GM19193 (cell line): ENCODE results near the gene UACA.

ENCODE experiments used
- POLR2A ChIP-seq: IDR thresholded peaks from 4 replicates; pipeline ENCODE4 v1.6.1; 2011; ENCODE audit not compliant: insufficient read depth, insufficient read length; ENCODE audit errors: extremely low read depth

Gene UACA, protein sequence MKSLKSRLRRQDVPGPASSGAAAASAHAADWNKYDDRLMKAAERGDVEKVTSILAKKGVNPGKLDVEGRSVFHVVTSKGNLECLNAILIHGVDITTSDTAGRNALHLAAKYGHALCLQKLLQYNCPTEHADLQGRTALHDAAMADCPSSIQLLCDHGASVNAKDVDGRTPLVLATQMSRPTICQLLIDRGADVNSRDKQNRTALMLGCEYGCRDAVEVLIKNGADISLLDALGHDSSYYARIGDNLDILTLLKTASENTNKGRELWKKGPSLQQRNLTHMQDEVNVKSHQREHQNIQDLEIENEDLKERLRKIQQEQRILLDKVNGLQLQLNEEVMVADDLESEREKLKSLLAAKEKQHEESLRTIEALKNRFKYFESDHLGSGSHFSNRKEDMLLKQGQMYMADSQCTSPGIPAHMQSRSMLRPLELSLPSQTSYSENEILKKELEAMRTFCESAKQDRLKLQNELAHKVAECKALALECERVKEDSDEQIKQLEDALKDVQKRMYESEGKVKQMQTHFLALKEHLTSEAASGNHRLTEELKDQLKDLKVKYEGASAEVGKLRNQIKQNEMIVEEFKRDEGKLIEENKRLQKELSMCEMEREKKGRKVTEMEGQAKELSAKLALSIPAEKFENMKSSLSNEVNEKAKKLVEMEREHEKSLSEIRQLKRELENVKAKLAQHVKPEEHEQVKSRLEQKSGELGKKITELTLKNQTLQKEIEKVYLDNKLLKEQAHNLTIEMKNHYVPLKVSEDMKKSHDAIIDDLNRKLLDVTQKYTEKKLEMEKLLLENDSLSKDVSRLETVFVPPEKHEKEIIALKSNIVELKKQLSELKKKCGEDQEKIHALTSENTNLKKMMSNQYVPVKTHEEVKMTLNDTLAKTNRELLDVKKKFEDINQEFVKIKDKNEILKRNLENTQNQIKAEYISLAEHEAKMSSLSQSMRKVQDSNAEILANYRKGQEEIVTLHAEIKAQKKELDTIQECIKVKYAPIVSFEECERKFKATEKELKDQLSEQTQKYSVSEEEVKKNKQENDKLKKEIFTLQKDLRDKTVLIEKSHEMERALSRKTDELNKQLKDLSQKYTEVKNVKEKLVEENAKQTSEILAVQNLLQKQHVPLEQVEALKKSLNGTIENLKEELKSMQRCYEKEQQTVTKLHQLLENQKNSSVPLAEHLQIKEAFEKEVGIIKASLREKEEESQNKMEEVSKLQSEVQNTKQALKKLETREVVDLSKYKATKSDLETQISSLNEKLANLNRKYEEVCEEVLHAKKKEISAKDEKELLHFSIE (N-terminal part only)

DNA sequence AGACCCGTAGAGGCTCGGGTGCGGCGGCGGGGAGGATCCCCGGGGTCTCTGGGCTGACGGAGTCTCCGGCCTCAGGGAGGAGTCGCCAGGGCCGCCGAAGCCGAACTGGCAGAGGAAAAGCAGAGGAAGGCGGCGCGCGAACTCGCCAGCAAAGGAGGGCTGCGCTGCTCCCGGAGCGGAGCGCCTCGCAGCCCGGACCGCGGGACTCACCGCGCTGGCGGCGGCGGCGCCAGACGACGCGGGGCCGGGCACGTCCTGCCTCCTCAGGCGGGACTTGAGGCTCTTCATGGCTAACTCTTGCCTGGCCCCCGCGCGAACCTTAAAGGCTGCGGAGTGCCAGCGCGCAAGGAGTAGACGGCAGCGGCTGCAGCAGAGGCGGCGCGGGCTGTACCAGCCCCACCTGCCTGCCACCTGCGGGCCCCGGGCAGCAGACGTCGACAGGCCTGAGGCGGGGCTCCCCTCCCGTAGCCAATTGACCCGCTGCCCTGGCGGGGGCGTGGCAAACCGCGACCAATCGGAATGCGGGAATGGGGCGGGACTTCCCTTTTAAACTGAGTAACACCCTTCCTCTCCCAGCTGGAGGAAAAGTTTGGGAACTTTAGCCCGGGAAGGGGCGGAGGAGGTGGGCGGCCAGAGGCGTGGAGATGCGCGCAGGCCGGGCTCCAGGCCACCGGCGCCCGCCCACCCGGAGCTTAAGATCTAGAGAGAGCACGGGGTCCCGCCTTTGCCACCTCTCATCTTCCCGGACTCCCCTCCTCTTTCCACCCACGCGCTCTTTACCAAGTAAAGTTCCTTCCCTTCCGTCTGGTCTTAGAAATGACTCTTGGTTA, at the start of gene UACA:
UACA (minus strand) TSS at position 439 of the 830 bp plus-strand sequence; CDS start at position 288, 151 bp downstream.
- no peak for TF ChIP-seq POLR2A

DNA sequence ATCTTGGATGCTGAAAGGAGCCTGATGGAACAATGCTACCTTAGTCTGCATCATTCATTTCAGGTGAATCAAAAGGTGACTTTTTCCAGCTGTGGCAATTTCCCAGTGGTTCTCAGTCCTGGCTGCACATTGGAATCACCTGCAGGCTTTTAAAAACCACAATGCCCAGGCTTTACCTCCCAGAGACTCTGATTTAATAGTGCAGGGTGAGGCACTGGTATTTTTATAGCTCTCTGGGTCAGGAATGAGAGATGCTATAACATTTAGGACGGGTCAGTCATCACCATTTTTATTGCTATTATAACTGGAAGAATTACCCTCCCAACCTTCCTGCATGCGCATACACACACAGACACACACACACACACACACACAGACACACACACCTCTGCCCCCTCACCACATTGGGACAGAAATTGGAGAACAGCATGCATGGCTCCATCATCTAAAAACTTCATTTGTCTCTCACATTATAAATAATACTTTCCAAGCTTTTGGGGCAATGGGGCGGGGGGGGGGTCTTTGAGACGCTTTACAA, 49.5 kb upstream of the UACA start:
- no peak for TF ChIP-seq POLR2A

DNA sequence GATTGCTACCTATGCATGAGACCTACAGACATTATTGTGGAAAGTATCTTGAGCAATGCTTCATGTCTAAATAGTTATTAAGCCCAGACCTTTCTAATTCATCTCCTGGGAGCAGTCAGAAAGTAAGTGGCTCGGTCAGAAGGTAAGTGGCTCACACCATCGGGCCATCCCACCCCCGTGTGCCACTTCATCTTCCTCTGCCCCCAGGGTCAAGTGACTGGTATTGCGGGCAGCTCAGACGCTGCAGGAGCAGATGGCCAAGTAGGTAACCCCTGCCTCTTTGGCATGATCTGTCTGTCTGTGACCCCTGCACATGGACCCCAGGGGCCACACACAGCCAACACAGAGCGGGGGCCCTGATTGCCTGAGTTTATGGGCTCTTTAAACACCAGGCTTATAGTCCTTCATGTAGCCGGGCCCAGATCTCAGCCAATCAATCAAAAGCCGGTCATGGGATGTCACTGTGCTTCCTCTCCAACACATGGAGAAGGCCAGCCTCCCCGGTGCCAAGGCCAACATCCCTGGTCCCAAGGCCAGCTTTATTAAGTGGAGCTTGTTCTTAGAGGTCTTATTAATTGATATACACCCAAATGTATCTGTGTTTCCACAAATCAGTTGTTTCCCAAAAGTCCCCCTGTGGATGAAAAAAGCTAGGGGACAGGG, 47.7 kb upstream of the UACA start:
- TF ChIP-seq POLR2A: no peak

DNA sequence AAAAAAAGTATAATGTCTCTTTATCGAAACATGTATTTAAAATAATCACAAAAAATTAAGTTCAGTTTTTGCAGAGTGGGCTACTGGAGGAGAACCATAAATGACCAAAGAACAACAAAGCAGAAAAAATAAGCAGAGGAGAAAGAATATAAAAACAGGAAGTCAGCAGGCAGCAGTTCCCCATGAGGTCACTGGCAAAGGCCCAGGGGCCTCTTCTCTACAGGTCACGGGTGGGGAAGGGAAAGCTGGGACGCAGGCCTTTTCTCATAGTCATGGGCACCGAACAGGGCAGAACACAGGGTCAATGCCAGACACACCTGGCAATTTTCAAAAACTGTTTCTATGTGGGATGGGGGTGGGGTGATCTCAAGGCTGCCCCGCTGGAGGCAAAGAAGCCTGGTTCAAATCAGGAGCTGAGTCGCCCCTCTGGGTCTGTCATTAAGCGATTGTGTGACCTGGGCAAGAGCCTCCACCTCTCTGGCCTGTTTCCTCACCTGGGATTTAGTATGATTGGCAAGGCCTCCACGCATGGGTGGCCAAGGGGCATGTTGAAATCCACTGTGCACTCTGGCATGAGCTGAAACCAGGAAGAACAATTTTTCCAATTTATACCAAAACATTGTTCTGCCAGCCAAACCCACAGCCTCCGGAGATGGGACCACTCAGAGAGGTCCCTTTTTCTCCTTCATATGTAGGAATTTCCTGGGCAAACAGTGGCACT, 43.8 kb upstream of the UACA start:
- no peak for TF ChIP-seq POLR2A

DNA sequence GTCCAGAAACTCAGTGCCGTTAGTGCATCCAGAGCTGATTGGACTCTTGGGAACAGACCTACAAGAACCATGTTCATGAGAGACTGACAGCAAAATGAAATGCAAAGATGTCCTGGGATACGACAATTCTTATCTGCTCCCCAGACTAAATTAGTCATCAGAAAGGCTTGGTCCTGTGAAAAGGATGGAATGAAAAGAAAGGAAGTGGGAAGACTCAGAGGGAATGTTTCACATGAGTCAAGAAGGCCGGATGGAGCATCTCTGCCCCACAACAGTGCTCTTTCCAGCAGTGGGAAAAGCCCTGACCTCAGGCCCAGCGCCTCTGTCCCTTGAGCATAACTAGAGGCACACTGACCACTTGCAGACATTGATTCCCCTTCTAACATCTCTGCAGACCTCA, 39.3 kb upstream of the UACA start:
- no peak for TF ChIP-seq POLR2A

DNA sequence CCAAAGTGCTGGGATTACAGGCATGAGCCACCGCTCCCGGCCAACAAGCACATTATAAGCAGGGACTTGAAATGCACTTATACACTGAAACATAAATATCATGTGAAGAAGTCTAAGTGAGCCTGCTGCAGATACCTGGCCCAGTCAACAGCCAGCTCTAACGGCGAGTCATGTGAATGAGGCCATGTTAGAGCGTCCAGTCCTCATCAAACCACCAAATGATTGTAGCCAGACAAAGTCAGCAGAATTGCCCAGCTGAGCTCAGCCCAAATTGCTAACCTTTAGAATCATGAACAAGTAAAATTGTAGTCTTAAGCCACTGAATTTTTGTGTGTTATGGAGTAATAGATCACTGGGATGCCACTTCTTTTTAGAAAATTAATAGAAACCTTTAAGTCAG, 37.8 kb upstream of the UACA start:
- no peak for TF ChIP-seq POLR2A

DNA sequence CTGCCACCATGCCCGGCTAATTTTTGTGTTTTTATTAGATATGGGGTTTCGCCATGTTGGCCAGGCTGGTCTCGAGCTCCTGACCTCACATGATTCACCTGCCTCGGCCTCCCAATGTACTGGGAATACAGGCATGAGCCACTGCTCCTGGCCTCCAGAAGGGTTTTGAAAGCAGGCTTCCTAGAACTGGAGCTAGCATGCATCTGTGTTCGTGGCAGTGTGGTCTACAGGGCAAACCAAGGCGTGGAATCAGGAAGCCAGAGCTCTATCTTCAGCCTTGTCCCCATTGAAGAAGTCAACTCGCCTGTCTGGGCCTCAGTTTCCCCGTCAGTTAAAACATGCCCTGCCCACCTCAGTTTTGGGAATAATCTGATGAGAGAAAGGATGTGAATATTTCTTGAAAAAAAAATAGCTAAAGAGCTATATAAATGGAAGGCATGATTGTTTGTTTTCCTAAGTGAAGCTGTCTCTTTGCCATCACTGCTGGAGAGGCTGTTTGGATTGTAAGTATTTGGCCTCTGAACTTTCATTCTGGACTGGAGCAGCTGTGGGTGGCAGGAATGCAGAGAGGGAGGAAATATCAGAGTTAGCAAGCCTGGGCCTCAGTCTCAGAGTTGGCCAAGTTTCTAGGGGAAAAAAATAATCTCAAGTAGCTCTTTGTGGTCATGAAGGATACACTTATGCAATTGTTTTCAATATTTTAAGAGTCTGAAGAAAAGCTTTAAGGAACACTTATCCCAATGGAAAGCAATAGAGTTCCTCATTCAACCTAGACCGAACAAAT, 36.5 kb upstream of the UACA start:
- TF ChIP-seq POLR2A: no peak

DNA sequence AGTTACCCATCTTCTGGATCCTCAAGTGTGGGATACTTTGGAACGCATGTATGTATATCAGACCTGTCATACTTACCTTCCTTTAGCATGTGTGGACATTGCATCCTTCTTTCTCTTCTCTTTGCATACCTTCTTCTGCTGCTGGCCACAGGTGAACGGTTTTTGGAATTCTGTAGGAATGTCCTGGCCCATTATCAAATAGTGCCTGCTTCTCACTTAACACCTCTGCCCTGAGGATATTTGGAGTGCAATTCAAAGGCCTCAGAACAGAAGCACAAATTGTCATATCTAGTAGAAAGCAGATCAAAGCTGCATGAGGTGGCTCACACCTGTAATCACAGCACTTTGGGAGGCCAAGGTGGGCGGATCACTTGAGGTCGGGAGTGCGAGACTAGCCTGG, 34.1 kb upstream of the UACA start:
- TF ChIP-seq POLR2A: no peak

DNA sequence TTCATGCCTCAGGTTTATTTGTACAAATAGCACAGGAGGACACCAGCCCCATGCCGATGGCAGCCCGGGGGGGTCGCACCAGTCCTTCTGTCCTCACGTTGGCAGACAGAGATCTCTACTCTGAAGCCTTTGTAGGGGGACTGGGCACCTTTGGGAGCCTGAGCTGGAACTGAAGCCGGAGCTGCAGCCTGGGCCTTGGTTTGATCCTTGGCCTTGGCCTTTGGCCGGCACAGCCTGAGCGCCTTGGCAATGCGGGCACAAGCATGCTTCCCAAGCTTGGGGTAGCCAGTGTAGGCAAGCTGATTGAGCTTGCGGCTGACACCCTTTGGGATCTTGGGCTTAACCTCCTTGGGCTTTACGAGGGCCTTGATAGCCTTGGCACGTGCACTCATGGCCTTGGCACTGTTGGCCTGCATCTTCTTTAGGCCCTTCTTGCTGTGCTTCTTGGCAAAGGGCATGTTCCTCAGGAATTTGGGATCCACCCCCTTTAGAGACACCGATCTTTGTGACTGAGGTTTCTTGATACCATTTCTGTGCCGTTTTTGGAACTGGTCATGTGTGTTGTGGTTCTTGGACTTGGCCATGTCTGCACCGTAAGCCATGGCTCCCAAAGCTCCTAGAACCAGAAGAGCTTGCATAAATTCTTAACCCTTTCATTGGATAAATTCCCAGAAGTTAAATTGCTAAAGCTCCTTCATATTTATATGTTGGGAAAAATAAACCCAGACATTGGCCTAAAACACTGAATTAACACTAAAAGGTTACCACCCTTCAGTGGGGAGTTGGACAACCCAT, 33.4 kb upstream of the UACA start:
- TF ChIP-seq POLR2A: no peak

DNA sequence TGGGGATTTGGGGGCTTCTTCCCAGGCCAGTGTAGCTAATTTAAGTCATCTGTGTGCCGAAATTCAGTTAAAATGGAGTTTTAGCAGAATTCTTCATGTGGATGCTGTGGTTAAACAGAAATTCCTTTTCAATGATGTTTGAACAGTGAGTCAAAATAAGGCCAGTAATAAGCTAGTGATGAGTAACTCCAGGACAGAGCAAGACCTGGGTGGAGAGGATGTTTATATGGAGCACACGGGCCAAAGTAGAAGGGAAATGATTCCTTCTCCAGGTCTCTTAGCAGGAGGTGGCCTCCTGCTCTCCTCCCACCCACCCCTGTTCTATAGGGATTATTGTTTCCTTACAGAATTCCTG, 31.9 kb upstream of the UACA start:
- TF ChIP-seq POLR2A: no peak

DNA sequence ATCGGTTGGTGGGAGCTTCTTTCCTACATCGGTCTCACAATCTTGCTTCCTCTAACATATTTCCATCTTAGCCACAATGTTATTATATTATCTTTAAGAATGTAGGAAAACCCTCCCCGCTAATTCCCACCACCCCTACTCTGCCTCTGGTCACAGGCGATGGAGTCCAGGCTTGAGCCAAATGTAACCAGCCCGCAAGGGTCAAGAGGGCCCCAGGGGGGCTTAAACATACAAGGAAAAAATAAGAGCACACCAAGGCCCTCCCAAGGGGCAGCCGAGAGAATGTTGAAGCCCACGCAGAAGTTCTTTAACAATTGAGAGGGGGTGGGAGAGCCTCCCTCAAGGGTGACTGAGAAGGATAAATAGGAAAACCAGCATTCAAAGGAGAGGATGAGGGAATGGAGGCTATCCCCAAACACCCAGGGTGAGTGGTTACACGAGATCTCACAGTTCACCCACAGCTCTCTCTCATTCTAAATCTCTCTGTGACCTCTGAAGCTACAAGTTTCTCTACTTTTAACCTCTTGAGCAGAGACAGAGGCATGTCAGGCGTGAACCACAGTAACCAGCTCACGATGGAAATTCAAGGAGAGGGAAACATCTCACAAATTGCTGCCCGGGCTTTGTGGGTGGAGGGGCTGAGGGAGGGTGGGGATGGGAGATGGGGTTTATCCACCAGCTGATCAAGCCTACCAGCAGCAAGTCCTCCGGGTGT, 31.4 kb upstream of the UACA start:
- TF ChIP-seq POLR2A: no peak
